Erythroblast (primary cell): ENCODE data around the gene RASEF.

Experiments
- GATA1 ChIP-seq: IDR thresholded peaks from 2 replicates; pipeline ENCODE4 v1.6.1; 2011; ENCODE audit warnings: low read depth, mild to moderate bottlenecking, control low read depth, low read length, moderate library complexity
- POLR2A ChIP-seq: IDR thresholded peaks from 2 replicates; pipeline ENCODE4 v1.6.1; 2011; ENCODE audit warnings: mild to moderate bottlenecking, low read length

DNA sequence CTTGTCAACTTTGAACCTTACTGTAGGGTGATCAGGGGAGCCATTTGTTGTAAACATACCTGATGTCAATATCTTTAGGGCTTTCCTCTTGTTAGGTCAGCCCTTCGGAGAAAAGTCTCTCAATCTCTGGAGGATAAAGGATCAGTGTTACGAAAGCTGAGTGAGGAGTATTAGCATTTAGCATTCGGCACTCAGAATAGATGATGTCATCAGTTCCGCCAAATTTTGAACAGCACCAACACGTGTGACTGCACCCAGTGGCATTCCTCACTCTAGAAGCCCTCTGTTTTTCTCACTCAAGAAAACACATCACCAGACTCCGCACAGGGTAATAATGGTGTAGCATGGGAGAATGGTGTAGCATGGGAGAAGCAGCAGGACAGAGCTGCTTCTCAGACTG lies 87.8 kb downstream of the RASEF start:
- no peak for TF ChIP-seq POLR2A
- no peak for TF ChIP-seq GATA1
